GM18511 (cell line): ENCODE measurements around the gene UNG.

ENCODE experiments used
- ATAC-seq: cut with Tn5 transposase; IDR thresholded peaks from one replicate; pipeline ENCODE4 v1.9.1; 2021; ENCODE audit warnings: mild to moderate bottlenecking, moderate library complexity; ENCODE audit not compliant: unreplicated experiment

Gene UNG

DNA sequence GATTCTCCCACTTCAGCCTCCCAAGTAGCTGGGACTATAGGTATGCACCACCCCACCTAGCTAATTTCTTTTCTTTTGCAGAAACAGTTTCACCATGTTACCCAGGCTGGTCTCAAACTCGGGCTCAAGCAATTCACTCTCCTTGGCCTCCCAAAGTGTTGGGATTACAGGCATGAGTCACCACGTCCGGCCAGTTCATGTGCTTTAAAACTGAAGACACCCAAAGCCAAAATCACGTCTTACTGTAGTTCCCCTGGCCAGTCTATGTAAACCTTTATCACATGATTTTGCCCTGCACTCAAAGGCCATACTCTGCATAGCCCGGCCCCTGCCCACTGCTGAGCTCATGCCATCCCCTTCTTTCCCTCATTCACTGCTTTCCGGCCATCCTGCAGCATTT is 8.6 kb upstream of the UNG start:
- no peak for ATAC-seq

DNA sequence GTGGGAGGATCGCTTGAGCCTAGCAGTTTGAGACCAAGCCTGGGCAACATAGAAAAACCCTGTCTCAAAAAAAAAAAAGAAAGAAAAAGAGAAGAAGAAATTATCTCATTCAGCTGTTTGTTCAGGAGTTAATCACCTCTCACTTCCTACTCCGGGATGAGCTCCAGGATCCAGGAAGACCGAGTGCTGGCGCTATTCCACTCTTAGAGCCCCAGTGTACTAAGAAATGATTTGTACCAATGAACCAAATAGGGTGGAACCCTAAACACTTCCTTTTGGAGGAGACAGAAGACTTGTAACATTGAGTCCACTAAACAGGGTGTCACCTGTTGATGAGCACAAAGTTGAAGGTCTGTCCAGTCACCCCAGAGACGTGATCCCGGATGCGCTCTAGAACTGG is 7.7 kb upstream of the UNG start:
- no peak for ATAC-seq

DNA sequence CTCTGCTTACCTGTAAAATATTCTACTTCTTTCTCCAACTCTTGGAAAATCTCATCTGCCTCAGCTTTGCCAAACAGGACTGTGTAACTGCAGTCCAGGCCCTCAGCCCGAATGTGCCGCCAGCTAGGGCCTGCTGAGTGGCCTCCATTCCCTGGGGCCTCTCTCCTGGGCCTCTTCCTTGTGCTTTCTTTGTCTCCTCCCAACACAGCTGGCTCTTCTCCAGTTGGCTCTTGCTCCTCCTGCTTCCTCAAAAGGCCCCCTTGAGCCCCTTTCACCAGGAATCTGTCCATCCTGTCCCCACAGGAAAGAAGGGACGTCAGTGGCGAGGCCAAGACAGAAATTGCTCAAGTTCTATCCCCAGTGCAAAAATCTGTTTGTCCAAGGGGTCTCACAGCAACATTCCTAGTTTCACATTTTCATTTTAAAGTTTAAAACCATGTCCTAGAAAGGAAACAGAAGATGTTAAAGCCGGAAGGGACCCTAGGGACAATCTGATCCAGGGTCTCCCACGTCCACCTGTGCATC is 4.8 kb upstream of the UNG start:
- ATAC-seq: no peak

DNA sequence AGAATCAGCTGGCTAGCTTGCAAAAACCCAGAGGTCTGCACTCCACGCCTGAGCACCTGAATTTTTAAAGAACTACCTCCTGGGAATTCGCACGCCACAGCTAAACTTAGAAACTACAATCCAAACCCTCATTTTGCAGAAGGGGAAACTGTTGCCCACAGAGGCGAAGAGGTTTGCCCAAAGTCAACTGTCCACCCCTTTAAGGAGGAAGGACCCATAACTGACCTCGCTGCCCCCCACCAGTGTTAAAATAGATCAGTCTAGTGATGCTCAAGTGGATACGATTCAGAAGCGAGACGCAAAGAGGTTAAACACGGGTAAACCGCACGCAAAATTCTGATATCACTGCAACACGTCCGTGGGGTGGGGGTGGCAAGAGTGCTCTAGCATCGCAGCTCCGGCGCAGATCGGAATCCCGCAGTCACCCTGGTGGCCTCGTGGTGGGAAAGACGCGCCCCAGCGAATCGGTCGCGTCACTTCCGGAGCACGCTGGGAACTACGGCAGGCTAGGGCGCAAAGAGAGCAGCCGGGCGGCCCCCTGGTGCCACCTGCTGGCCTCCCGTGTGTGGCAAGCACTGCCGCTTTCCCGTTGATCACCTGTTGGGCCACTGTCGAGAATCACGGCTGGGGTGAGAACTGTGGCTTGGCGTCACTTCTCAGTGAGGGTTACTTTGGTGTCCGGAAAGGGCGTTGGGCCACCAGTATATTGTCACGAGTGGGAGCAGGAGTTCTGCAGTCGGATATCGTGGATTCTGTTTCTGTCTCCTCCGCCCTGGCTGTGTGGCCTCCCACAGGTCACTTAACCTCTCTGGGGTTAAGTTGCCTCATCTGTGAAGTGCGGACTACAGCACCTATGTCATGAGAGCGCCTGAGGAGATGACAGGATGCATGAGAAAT is 4.1 kb upstream of the UNG start, which contains the start of gene ALKBH2:
Gene ALKBH2, minus strand, starts transcription at position 451 of the 897 bp plus-strand sequence. CDS start 686 bp downstream, outside the sequence.
- peak; percentile 67 for ATAC-seq

DNA sequence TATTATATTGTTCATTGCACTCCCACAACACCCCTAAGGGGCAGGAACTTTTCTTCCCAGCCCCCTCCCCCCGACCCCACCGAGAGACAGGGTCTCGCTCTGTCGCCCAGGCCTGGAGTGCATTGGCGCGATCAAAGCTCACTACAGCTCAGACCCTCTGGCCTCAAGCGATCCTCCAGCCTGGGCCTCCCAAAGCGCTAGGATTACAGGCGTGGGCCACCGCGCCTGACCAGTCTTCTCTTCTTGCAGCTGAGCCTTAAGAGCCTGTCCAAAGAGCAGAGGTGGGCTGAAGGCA is 310 bp upstream of the UNG start:
- no peak for ATAC-seq

DNA sequence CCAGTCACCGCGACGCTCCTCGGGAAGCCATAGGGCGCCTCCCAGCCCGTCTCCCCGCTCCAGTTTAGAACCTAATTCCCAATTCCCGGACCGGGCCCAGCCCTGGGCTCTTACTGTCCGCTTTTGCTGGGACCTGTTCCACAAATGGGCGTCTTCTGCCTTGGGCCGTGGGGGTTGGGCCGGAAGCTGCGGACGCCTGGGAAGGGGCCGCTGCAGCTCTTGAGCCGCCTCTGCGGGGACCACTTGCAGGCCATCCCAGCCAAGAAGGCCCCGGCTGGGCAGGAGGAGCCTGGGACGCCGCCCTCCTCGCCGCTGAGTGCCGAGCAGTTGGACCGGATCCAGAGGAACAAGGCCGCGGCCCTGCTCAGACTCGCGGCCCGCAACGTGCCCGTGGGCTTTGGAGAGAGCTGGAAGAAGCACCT is 797 bp downstream of the UNG start:
- peak; percentile 34 for ATAC-seq

DNA sequence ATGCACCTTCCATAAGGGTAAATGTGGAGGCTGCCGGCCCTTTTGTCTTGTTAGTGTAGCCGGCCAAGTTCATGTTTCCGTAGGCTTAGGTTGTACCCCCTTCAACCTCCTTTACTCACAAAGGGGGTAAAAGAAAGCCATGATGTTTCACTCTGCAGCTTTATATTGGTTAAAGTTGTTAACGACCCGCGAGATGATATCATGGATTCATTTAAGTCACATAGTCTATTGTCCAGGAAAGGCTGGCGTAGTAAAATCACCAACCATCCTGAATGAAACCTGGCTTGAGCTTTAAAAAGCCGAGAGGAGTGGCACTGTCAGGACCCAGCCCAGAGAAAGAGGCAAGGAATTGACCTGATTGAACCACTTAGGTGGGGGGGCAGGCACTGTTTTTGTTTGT is 1.3 kb downstream of the UNG start:
- ATAC-seq: no peak

DNA sequence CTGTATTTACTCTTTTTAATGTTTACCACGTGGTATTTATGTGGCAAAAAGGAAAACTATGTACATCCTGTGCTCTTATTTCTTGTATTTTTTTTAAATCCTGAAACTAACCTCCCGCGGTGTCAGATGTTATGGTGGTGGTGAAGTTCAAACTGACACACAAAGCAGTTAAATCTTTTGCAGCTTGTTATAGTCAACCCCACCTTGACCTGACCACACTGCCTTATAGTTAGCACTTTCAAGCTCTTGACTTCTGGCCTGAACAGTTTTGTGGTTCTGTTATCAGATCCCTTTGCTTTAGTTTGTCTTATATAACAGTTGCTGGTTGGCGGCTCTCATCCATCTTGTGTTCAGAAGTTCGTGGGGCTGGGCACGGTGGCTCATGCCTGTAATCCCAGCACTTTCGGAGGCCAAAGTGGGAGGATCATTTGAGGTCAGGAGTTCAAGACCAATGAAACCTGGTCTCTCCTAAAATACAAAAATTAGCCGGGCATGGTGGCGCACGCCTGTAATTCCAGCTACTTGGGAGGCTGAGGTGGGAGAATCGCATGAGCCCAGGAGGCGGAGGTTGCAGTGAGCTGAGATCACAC is 2.1 kb downstream of the UNG start:
- no peak for ATAC-seq

DNA sequence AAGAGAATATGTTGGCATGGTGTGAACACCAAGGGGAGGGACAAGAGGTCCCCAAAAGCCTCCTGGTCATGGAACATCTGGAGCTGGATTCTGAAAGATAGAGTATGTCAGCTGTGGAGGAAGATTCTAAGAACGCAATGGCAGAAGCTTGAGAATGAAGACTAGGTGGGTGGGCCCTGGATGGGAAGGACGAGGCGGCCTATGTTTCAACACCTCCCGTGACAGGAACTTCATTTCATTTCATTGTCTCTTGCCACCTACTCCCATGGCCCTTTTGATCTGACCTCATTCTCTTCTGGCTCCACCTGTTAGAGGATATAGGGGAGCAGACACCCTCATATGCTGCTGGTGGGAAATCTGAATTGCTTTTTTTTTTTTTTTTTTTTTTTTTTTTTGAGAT is 3.3 kb downstream of the UNG start:
- ATAC-seq: no peak

DNA sequence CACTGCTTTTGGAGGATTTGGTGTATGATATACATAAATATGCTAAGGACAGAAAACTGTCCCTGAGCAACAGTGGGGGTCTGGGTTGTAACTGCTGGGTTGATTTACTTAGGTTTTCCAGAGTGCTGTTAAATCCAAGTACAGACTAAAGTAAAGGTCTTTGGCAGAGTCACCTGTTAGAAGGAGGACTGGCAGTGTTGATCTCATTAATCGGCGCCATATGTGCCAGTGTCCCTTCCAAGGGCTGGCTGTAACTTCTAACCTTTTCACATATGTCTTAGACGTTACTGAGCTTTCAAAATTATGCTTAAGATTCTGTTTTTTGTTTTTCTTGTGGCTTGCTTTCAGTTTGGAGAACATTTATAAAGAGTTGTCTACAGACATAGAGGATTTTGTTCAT is 5.1 kb downstream of the UNG start:
- ATAC-seq: no peak

DNA sequence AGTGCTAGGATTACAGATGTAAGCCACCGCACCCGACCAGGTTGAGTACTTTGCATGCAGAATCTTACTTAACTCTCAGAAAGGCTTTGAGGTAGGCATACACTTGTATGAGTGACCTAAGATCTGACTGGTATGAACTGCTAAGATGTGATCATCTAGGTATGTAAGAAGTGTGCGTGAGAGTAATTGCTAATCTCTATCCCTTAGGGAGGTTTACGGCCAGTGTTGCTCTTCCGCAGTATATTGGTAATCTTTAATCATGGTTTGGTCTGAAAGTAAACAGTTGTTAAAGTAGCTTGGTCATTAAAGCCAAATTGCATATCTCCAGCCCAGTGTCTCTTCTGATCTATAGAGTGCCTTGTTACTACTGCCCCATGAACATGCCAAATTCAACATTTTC is 7.8 kb downstream of the UNG start:
- ATAC-seq: no peak

DNA sequence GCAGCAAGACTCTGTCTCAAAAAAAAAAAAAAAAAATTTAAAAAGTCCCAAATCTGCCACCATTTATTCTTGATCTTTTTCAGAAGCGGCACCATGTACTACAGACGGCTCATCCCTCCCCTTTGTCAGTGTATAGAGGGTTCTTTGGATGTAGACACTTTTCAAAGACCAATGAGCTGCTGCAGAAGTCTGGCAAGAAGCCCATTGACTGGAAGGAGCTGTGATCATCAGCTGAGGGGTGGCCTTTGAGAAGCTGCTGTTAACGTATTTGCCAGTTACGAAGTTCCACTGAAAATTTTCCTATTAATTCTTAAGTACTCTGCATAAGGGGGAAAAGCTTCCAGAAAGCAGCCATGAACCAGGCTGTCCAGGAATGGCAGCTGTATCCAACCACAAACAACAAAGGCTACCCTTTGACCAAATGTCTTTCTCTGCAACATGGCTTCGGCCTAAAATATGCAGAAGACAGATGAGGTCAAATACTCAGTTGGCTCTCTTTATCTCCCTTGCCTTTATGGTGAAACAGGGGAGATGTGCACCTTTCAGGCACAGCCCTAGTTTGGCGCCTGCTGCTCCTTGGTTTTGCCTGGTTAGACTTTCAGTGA is 12.5 kb downstream of the UNG start:
- no peak for ATAC-seq

DNA sequence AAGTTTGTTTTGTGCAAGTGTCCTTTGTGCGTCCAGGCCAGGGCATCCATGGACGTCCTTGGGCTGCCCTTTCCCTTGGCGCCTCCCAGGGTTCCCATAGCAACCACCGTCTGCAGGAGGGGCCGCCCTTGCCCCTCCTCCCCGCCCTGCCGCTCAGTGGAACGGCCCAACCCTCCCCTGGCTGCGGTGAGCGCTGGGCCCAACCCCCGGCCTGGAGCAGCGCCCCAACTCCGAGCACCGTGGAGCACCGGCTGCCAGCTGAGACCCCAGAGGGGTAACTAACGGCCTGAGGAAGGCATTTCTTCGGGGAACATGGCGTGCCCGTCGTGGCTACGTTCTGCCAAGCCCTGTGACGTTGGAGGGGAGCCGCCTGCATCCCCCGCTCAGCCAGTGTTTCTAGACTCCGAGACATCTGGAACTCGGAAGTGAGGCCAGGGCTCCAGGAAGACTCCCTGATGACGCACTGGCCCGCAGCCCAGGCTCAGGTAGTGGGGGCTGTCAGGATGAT is 13.6 kb downstream of the UNG start:
- peak; percentile 60 for ATAC-seq

DNA sequence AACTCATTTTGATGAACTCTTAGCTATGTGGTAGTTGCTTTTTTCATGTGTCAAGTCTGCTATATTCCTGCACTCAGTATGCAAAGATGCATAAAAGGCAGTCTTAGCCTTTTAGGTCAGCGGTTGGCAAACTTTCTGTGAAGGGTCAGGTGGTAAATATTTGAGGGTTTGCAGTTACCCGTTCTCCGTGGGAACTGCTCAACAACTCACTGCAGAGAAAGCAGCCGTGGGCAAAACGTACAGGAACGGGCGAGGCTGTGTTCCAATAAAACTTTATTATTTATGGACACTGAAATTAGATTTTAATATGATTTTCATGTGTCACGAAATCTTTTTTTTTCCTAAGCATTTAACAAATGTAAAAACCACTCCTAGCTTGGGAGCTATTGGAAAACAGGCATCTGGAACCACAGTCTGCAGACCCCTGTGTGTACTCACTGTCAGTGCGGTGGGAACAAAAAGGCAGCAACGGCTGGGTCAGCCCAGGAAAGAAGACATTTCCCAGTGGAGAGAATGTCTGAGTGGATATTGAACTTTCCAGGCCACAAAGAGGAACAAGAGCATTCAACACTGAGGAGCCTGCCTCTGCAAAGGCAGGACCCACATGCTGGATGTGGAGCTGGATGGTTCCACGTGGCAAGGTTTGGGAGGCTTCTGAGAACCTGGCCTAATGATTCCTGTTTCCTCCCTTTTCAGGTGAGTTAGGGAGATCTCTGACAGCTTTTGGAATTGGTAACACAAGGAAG is 15.5 kb downstream of the UNG start:
- no peak for ATAC-seq

DNA sequence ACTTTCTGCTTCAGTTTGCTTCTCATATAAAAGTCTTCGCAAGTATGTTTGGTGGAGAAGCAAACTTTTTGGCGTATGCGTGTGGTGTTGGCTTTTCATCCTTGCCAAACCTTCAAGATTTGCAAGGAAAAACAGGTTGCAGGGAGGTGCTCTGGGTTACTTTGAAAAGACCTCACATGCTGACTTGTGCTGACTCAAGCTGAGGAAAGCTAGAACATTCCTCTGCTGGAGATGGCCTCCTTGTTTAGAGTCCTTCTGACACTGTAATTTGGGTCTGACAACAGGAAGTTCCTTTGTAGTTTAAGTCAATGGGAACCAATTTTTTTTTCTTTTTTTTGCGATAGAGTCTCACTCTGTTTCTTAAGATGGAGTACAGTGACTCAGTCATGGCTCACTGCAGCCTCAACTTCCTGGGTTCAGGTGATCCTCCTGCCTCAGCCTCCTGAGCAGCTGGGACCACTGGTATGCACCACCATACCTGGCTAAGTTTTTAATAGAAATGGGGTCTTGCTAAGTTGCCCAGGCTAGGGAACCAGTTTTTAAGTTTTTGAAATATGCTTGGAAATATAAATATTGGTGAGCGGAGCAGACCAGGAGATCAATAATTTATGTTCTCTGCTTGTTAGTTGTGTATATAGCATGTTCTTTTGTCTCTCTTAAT is 16.4 kb downstream of the UNG start:
- ATAC-seq: no peak

DNA sequence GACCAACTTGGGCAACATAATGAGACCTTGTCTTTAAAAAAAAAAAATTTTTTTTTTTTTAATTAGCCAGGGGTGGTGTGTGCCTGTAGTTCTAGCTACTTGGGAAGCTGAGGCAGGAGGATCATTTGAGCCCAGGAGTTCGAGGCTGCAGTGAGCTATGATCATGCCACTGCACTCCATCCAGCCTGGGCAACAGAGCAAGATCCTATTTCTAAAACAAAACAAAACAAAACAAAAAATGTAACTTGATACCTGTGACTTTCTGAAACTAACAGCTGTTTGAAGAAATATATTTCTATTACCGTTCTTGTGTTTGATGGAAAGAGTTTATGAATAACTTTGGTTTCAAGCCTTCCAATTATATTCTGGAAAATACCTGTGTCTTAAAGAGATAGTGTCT is 17.2 kb downstream of the UNG start:
- no peak for ATAC-seq

DNA sequence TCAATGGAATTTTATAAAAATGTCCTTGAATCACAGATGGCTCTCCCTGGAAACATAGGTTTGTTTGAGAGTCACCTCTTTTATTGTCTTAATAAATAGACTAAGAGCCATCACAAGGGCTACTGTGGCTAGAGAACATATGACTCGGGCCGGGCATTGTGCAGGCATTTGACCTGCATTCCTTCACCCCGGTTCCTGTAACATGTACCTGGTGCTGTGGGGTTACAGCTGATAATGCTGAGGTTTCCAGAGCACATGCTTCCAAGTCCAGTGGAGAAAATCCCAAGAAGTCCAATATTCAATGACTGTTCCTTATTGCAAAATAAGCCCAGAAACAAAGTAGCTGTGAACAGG is 18.0 kb downstream of the UNG start:
- ATAC-seq: no peak

DNA sequence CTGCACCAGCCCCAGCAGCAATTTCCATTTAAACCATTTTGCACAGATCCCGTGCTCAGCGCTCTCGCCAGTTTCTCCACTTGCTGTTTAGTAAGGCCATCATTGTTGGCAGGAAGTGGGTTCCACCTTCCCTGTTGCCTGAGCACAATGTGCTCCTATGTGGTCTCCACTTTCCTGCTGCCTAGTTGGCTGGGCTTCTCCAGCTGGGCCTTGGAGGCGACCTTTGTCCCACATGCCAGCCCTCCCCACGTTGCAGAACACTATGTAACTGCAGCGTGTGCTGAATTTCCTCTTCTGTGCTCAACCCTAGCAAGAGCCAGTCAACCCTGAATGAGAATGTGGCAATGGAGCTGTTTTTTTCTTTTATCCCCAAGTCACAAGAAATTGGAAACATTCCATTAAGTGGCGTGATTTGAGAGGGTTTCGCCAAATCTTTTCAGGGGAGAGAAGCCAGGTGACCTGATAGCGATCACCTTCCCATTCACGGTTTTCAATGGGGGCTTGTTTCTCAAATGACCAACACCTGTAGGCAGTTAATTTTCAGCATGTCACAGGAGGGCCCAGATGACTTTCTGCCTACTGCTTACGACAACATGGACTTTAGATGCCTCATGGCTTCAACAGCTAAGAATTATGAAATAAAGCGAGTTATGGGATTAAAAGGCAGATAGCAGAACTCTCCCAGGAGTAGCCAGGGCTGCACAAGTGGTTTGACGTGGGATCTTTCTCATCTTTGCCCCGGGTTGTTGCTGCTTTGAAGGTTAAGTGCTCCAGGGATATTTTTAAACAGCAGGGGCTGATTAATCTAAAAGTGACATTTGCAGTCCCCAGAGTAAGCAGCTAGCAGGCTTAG is 18.6 kb downstream of the UNG start, which contains the start of gene ACACB:
Gene ACACB, plus strand, starts transcription at position 830 of the 853 bp plus-strand sequence. CDS start 22,819 bp downstream, outside the sequence.
- ATAC-seq: no peak

DNA sequence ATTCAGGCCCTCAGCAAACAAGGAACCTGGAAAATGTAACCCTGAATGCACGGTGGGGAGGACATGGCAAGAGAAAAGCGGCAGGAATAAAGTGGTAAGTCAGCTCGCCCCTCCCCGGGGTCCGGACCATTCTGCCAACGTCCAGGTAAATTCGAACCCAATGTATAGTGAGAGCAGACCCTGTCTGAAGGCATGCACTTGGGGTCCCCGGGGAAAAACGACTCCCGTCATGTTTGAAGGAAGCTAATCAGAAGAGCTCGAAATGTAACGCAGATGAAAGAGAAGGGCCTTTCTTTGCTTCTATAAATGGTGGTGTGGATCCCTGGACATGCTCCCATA is 19.2 kb downstream of the UNG start:
- ATAC-seq: no peak

DNA sequence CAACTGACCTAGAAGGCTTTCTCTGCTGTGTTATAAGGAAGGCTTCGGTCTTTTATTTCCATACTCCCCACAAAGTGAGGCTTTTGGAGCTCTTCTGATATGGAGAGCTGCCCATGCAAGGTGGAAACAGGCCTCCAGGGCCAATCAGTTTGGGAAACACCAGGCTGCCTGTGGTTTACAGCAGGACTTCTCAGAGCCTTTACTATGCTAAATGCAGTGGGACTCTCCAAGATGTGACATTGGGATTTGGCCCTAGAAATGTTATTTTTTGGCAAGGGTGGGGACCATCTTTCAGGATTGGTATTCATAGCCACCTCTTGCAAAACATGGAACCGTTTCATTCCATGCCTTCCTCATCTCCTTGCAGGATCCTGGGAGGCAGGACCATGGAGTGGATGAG is 22.7 kb downstream of the UNG start:
- no peak for ATAC-seq
